Activated CD4-positive, alpha-beta memory T cell treated with anti-CD3 and anti-CD28 coated beads, Interleukin-2, amount 10 ng/mL, durations not matched to agents 7 days and 5 days (primary cell): ENCODE data around the gene STARD3. TPM values are rescaled to one million over a fixed set of nuclear protein-coding genes. Genes with fewer than 3 reads are reported as not detected.

Experiments
- CTCF ChIA-PET: fragments of 350-600 bp; sonication (Branson Sonifier 250); formaldehyde crosslinking; loops from one replicate; lab custom pipeline; 2021; ENCODE audit warnings: antibody characterized with exemption, inconsistent platforms; lab: Charles Lee
- POLR2A ChIA-PET: fragments of 350-600 bp; sonication (Branson Sonifier 250); formaldehyde crosslinking; loops from one replicate; lab custom pipeline; 2021; ENCODE audit warnings: antibody characterized with exemption; lab: Charles Lee
- DNase-seq: peaks from one replicate; pipeline ENCODE4 v3.0.0-alpha.2; 2020
- H3K27ac Mint-ChIP-seq: one replicate; pipeline ENCODE4 v1.8.0; 2021; ENCODE audit warnings: mild to moderate bottlenecking, mixed read lengths
- H3K27me3 Mint-ChIP-seq: one replicate; pipeline ENCODE4 v1.8.0; 2021; ENCODE audit warnings: mixed read lengths
- H3K36me3 Mint-ChIP-seq: one replicate; pipeline ENCODE4 v1.8.0; 2021; ENCODE audit warnings: low read depth, mixed read lengths
- H3K4me1 Mint-ChIP-seq: one replicate; pipeline ENCODE4 v1.8.0; 2021; ENCODE audit warnings: mixed read lengths
- H3K4me3 Mint-ChIP-seq: one replicate; pipeline ENCODE4 v1.8.0; 2021; ENCODE audit warnings: mild to moderate bottlenecking, mixed read lengths
- H3K9me3 Mint-ChIP-seq: one replicate; pipeline ENCODE4 v1.8.0; 2021; ENCODE audit warnings: mixed read lengths
- total RNA-seq, 2 experiments: library from RNA; stranded (reverse); gene quantifications; one replicate each; pipeline ENCODE4 v1.2.3, GENCODE V29; 2021

Gene STARD3
- total RNA-seq, 2 experiments from 2014 or later: 72.0 to 73.7 TPM

GRCh38 chr17:39626171-39627046 is 10.5 kb upstream of the STARD3 start, which contains the start of gene PPP1R1B:
TSS of gene PPP1R1B (plus strand) at chr17:39626952. CDS start at chr17:39627393, 441 bp downstream.
- no peaks in the 10 kb centered on the region for H3K36me3 Mint-ChIP-seq
- H3K9me3 Mint-ChIP-seq: no peaks in the 10 kb centered on the region
- ChIA-PET POLR2A (no interaction called here), CTCF (interaction anchor here (3.5 to 9.7 kb wide), 2 partner anchors 9 to 28 kb away, joined by 23 to 151 read pairs; partner anchors contain the start of gene STARD3)
- no peak for DNase-seq
- peaks cover 28% of the 10 kb centered on the region for H3K4me1 Mint-ChIP-seq
- H3K4me3 Mint-ChIP-seq: no peak within 1 kb of the TSS
- no peak within 1 kb of the TSS for H3K27ac Mint-ChIP-seq
- peaks cover 50% of the 10 kb centered on the region for H3K27me3 Mint-ChIP-seq

- Mint-ChIP-seq H3K4me3 (no peak overlapping the region), H3K27me3 (peaks cover 53% of the 10 kb centered on the region), H3K4me1 (peaks cover 25% of the 10 kb centered on the region), H3K27ac (no peak overlapping the region), H3K36me3 (no peaks in the 10 kb centered on the region), H3K9me3 (no peaks in the 10 kb centered on the region)
- no peak for DNase-seq
- ChIA-PET POLR2A (interaction anchor here (0.6 to 1.6 kb wide), 2 partner anchors 11 to 102 kb away, joined by 3 to 4 read pairs; no protein-coding TSS in a partner anchor), CTCF (interaction anchor here (0.6 to 9.7 kb wide), 3 partner anchors 8 to 27 kb away, joined by 3 to 151 read pairs (median 9); partner anchors contain the start of gene STARD3)
Measured at GRCh38 chr17:39627047-39627711, 9.8 kb upstream of the STARD3 start.

GRCh38 chr17:39627712-39628516 is 9.0 kb upstream of the STARD3 start:
- Mint-ChIP-seq H3K9me3 (no peaks in the 10 kb centered on the region), H3K36me3 (no peaks in the 10 kb centered on the region), H3K27ac (no peak overlapping the region), H3K27me3 (peaks cover 53% of the 10 kb centered on the region), H3K4me3 (no peak overlapping the region), H3K4me1 (peaks cover 18% of the 10 kb centered on the region)
- no peak for DNase-seq
- ChIA-PET POLR2A (interaction anchor here (0.6 to 1.6 kb wide), 2 partner anchors 10 to 102 kb away, joined by 3 to 4 read pairs; no protein-coding TSS in a partner anchor), CTCF (interaction anchor here (0.6 to 2.0 kb wide), 4 partner anchors 20 to 125 kb away, joined by 3 to 9 read pairs (median 3); no protein-coding TSS in a partner anchor)

- peaks cover 11% of the 10 kb centered on the region for H3K4me1 Mint-ChIP-seq
- no peak overlapping the region for H3K27ac Mint-ChIP-seq
- H3K9me3 Mint-ChIP-seq: no peaks in the 10 kb centered on the region
- ChIA-PET CTCF (interaction anchor here (0.7 to 2.0 kb wide), 3 partner anchors 25 to 124 kb away, joined by 3 to 9 read pairs (median 3); no protein-coding TSS in a partner anchor), POLR2A (interaction anchor here (1.6 kb wide), 1 partner anchor 101 kb away, joined by 4 read pairs; no protein-coding TSS in a partner anchor)
- H3K4me3 Mint-ChIP-seq: no peak overlapping the region
- no peaks in the 10 kb centered on the region for H3K36me3 Mint-ChIP-seq
- peaks cover 53% of the 10 kb centered on the region for H3K27me3 Mint-ChIP-seq
- DNase-seq: no peak
Measured at GRCh38 chr17:39628655-39629493, 8.1 kb upstream of the STARD3 start.

- H3K27me3 Mint-ChIP-seq: peaks cover 52% of the 10 kb centered on the region
- H3K36me3 Mint-ChIP-seq: no peaks in the 10 kb centered on the region
- peaks cover 14% of the 10 kb centered on the region for H3K4me1 Mint-ChIP-seq
- POLR2A ChIA-PET: no interaction called here
- H3K9me3 Mint-ChIP-seq: no peaks in the 10 kb centered on the region
- H3K4me3 Mint-ChIP-seq: no peak overlapping the region
- H3K27ac Mint-ChIP-seq: no peak overlapping the region
- CTCF ChIA-PET: interaction anchor here (2.0 to 2.4 kb wide), 2 partner anchors 25 kb away, joined by 9 to 14 read pairs; no protein-coding TSS in a partner anchor
- DNase-seq: no peak
Measured at GRCh38 chr17:39629494-39629880, 7.5 kb upstream of the STARD3 start.

- Mint-ChIP-seq H3K36me3 (no peaks in the 10 kb centered on the region), H3K27me3 (peaks cover 48% of the 10 kb centered on the region), H3K4me3 (no peak overlapping the region), H3K9me3 (no peaks in the 10 kb centered on the region), H3K4me1 (peaks cover 14% of the 10 kb centered on the region), H3K27ac (no peak overlapping the region)
- ChIA-PET CTCF (interaction anchor here (2.4 kb wide), 1 partner anchor 24 kb away, joined by 14 read pairs; no protein-coding TSS in a partner anchor), POLR2A (no interaction called here)
- DNase-seq: no peak
Measured at GRCh38 chr17:39629898-39630297, 7.0 kb upstream of the STARD3 start.

GRCh38 chr17:39631403-39631802 is 5.5 kb upstream of the STARD3 start:
- Mint-ChIP-seq H3K27ac (no peak overlapping the region), H3K9me3 (no peaks in the 10 kb centered on the region), H3K4me3 (no peak overlapping the region), H3K36me3 (no peaks in the 10 kb centered on the region), H3K4me1 (peaks cover 19% of the 10 kb centered on the region), H3K27me3 (peaks cover 33% of the 10 kb centered on the region)
- ChIA-PET CTCF (interaction anchor here (2.4 to 9.1 kb wide), 2 partner anchors 9 to 23 kb away, joined by 14 to 151 read pairs; partner anchors contain the start of gene PPP1R1B), POLR2A (interaction anchor here (1.0 to 2.0 kb wide), 2 partner anchors 10 to 99 kb away, joined by 3 to 5 read pairs; partner anchors contain the start of gene MIEN1)
- no peak for DNase-seq

- H3K36me3 Mint-ChIP-seq: no peaks in the 10 kb centered on the region
- DNase-seq: no peak
- H3K27ac Mint-ChIP-seq: no peak overlapping the region
- H3K4me3 Mint-ChIP-seq: no peak overlapping the region
- H3K9me3 Mint-ChIP-seq: no peaks in the 10 kb centered on the region
- peaks cover 22% of the 10 kb centered on the region for H3K4me1 Mint-ChIP-seq
- peaks cover 28% of the 10 kb centered on the region for H3K27me3 Mint-ChIP-seq
- ChIA-PET POLR2A (interaction anchor here (0.7 to 2.0 kb wide), 3 partner anchors 9 to 55 kb away, joined by 3 to 6 read pairs (median 5); partner anchors contain the start of gene PGAP3), CTCF (interaction anchor here (0.7 to 9.1 kb wide), 5 partner anchors 10 to 342 kb away, joined by 3 to 151 read pairs (median 5); partner anchors contain the start of genes MIEN1 and PPP1R1B)
Measured at GRCh38 chr17:39632153-39632941, 4.6 kb upstream of the STARD3 start.

GRCh38 chr17:39633570-39634183 is 3.3 kb upstream of the STARD3 start:
- no peaks in the 10 kb centered on the region for H3K9me3 Mint-ChIP-seq
- H3K4me1 Mint-ChIP-seq: peaks cover 34% of the 10 kb centered on the region
- H3K36me3 Mint-ChIP-seq: no peaks in the 10 kb centered on the region
- no peak for DNase-seq
- ChIA-PET CTCF (interaction anchor here (1.3 to 9.1 kb wide), 6 partner anchors 12 to 120 kb away, joined by 3 to 151 read pairs (median 5); partner anchors contain the start of genes MIEN1 and PPP1R1B), POLR2A (interaction anchor here (0.7 to 2.0 kb wide), 3 partner anchors 11 to 54 kb away, joined by 3 to 6 read pairs (median 5); partner anchors contain the start of gene PGAP3)
- no peak overlapping the region for H3K4me3 Mint-ChIP-seq
- H3K27me3 Mint-ChIP-seq: peaks cover 17% of the 10 kb centered on the region
- no peak overlapping the region for H3K27ac Mint-ChIP-seq

GRCh38 chr17:39634384-39634871 is 2.5 kb upstream of the STARD3 start:
- no peak overlapping the region for H3K4me3 Mint-ChIP-seq
- H3K4me1 Mint-ChIP-seq: peaks cover 40% of the 10 kb centered on the region
- no peaks in the 10 kb centered on the region for H3K9me3 Mint-ChIP-seq
- DNase-seq: no peak
- no peaks in the 10 kb centered on the region for H3K36me3 Mint-ChIP-seq
- H3K27ac Mint-ChIP-seq: no peak overlapping the region
- H3K27me3 Mint-ChIP-seq: peaks cover 14% of the 10 kb centered on the region
- ChIA-PET POLR2A (interaction anchor here (0.8 to 1.0 kb wide), 2 partner anchors 11 to 182 kb away, joined by 4 to 7 read pairs; no protein-coding TSS in a partner anchor), CTCF (interaction anchor here (0.9 to 9.1 kb wide), 12 partner anchors 9 to 425 kb away, joined by 3 to 151 read pairs (median 4); partner anchors contain the start of genes PPP1R1B and PSMD3)
